ENCODE measurements around the gene RIPPLY1.
A peak's percentile ranks its signal among the peaks of the same experiment; 100 is the strongest.

Gene RIPPLY1

GRCh38 chrX:106897259-106897658 lies 5.9 kb downstream of the RIPPLY1 start:
- H3K9me3 ChIP-seq (ENCODE audit: control insufficient read depth, insufficient read depth, low read depth, low read length), result no peaks in the 10 kb centered on the region
- POLR2A ChIA-PET, result no interaction called here

GRCh38 chrX:106894978-106895452 lies 8.1 kb downstream of the RIPPLY1 start:
- Histone ChIP-seq H3K4me3 (ENCODE audit: low read depth, low read length) (no peak overlapping the region), H3K4me1 (ENCODE audit: control insufficient read depth, insufficient read depth, low read length) (no peaks in the 10 kb centered on the region; the same call in 1 of the 2 replicates), H3K36me3 (ENCODE audit: control insufficient read depth in 2 of 2, insufficient read depth in 1 of 2, low read length in 2 of 2) (no peaks in the 10 kb centered on the region), H3K27ac (ENCODE audit: extremely low read depth, low read depth, low read length) (no peak overlapping the region), H3K9me3 (ENCODE audit: control insufficient read depth, insufficient read depth, low read depth, low read length) (no peaks in the 10 kb centered on the region)
- POLR2A ChIA-PET, result no interaction called here
- TF ChIP-seq SALL2 (tag by site-specific recombination; IDR thresholded peaks at IDR 0.05; ENCODE audit: borderline replicate concordance) (no peak), ZNF140 (tag by site-specific recombination; IDR thresholded peaks at IDR 0.05) (no peak), GFI1B (tag by site-specific recombination; IDR thresholded peaks at IDR 0.05) (0 out of 2 replicates have a peak, but pooled peaks have one; percentile 24), SCRT2 (tag by site-specific recombination; IDR thresholded peaks at IDR 0.05) (peak; percentile 69; the same call in 1 of the 2 replicates), GLIS1 (tag by site-specific recombination; IDR thresholded peaks at IDR 0.05) (peak; percentile 78), ZBTB20 (tag by site-specific recombination; IDR thresholded peaks at IDR 0.05) (0 out of 2 replicates have a peak, but pooled peaks have one; percentile 7), ZNF843 (tag by site-specific recombination; IDR thresholded peaks at IDR 0.05) (no peak), ZNF223 (tag by site-specific recombination; IDR thresholded peaks at IDR 0.05) (no peak), ZIC2 (tag by site-specific recombination; IDR thresholded peaks at IDR 0.05) (peak; percentile 42), ZNF335 (tag by site-specific recombination; conservative IDR thresholded peaks at IDR 0.05) (peak; percentile 64), KLF10 (tag by site-specific recombination; IDR thresholded peaks at IDR 0.05) (no peak)
- CTCF ChIA-PET, result interaction anchor here (0.5 to 4.2 kb wide), 34 partner anchors 8 to 1106 kb away, joined by 3 to 32 read pairs (median 4); partner anchors contain the start of genes NCBP2L and RIPPLY1

More at GRCh38 chrX:106897259-106897658, 5.9 kb downstream of the RIPPLY1 start:
- H3K27ac ChIP-seq (ENCODE audit: extremely low read depth, low read depth, low read length), result no peak overlapping the region
- H3K4me3 ChIP-seq (ENCODE audit: low read depth, low read length), result no peak overlapping the region
- H3K36me3 ChIP-seq (ENCODE audit: control insufficient read depth in 2 of 2, insufficient read depth in 1 of 2, low read length in 2 of 2), result no peaks in the 10 kb centered on the region
- no peak for TF ChIP-seq KLF9 (tag by site-specific recombination; IDR thresholded peaks at IDR 0.05; ENCODE audit: low read depth)
- TF ChIP-seq ZNF529 (tag by site-specific recombination; IDR thresholded peaks at IDR 0.05; ENCODE audit: insufficient replicate concordance), result no peak
- TF ChIP-seq ZNF248 (tag by site-specific recombination; IDR thresholded peaks at IDR 0.05), result no peak
- TF ChIP-seq ZNF501 (tag by site-specific recombination; IDR thresholded peaks at IDR 0.05), result no peak
- no peak for TF ChIP-seq KLF8 (tag by site-specific recombination; IDR thresholded peaks at IDR 0.05)
- TF ChIP-seq ZNF138 (tag by site-specific recombination; IDR thresholded peaks at IDR 0.05; ENCODE audit: borderline replicate concordance), result no peak
- no peak for TF ChIP-seq PRDM4 (tag by site-specific recombination; IDR thresholded peaks at IDR 0.05)
- CTCF ChIA-PET, result interaction anchor here (0.6 to 3.1 kb wide), 14 partner anchors 12 to 1080 kb away, joined by 3 to 25 read pairs (median 6); partner anchors contain the start of gene NCBP2L
- H3K4me1 ChIP-seq (ENCODE audit: control insufficient read depth, insufficient read depth, low read length), result no peaks in the 10 kb centered on the region; the same call in 1 of the 2 replicates

- POLR2A ChIA-PET, result no interaction called here
- Histone ChIP-seq H3K9me3 (ENCODE audit: control insufficient read depth, insufficient read depth, low read depth, low read length) (no peaks in the 10 kb centered on the region), H3K4me3 (ENCODE audit: low read depth, low read length) (no peak overlapping the region), H3K27ac (ENCODE audit: extremely low read depth, low read depth, low read length) (no peak overlapping the region), H3K4me1 (ENCODE audit: control insufficient read depth, insufficient read depth, low read length) (no peaks in the 10 kb centered on the region; the same call in 1 of the 2 replicates), H3K36me3 (ENCODE audit: control insufficient read depth in 2 of 2, insufficient read depth in 1 of 2, low read length in 2 of 2) (no peaks in the 10 kb centered on the region)
- CTCF ChIA-PET, result interaction anchor here (0.5 to 4.2 kb wide), 43 partner anchors 8 to 1106 kb away, joined by 3 to 32 read pairs (median 3); partner anchors contain the start of genes NCBP2L and RIPPLY1
- TF ChIP-seq ZNF654 (tag by site-specific recombination; IDR thresholded peaks at IDR 0.05; ENCODE audit: low read depth) (peak; percentile 98), ZNF664 (tag by site-specific recombination; IDR thresholded peaks at IDR 0.05) (no peak), ZBTB48 (tag by site-specific recombination; IDR thresholded peaks at IDR 0.05) (peak; percentile 82), CTCF (tag by site-specific recombination; IDR thresholded peaks at IDR 0.05) (peak; percentile 79), ZNF341 (tag by site-specific recombination; IDR thresholded peaks at IDR 0.05; ENCODE audit: low read depth) (peak; percentile 29; the same call in 1 of the 2 replicates), ZNF146 (tag by site-specific recombination; IDR thresholded peaks at IDR 0.05) (no peak), ZBTB21 (tag by site-specific recombination; IDR thresholded peaks at IDR 0.05) (no peak), ZNF660 (tag by site-specific recombination; IDR thresholded peaks at IDR 0.05) (peak; percentile 65; the same call in 1 of the 2 replicates)
Observed at GRCh38 chrX:106894392-106894909, 8.7 kb downstream of the RIPPLY1 start.
